ENCODE measurements around the gene ADGRL4.

ADGRL4 gene

DNA sequence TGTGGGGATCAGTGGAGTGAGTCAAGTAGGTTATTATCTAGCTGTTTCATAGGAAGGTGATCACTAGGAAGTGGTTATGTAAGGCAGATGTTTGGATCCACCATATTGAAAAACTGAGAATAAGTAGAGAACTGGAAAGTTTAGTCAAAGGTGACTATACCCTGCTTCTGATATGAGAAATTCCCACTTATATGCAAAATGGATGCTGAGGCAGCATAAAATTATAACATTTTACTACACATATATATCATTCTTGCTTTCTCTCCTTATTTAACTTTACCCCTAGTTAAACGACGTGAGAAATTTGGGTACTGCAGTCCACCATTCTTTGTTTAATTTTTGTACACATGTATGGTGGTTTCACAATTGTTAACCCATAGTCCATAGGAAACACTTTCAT is 142.4 kb downstream of the ADGRL4 start:
- TF ChIP-seq, protein P1, sequence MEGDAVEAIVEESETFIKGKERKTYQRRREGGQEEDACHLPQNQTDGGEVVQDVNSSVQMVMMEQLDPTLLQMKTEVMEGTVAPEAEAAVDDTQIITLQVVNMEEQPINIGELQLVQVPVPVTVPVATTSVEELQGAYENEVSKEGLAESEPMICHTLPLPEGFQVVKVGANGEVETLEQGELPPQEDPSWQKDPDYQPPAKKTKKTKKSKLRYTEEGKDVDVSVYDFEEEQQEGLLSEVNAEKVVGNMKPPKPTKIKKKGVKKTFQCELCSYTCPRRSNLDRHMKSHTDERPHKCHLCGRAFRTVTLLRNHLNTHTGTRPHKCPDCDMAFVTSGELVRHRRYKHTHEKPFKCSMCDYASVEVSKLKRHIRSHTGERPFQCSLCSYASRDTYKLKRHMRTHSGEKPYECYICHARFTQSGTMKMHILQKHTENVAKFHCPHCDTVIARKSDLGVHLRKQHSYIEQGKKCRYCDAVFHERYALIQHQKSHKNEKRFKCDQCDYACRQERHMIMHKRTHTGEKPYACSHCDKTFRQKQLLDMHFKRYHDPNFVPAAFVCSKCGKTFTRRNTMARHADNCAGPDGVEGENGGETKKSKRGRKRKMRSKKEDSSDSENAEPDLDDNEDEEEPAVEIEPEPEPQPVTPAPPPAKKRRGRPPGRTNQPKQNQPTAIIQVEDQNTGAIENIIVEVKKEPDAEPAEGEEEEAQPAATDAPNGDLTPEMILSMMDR (conservative IDR thresholded peaks at IDR 0.05), result no peak
- no peak overlapping the region for H3K27ac ChIP-seq

DNA sequence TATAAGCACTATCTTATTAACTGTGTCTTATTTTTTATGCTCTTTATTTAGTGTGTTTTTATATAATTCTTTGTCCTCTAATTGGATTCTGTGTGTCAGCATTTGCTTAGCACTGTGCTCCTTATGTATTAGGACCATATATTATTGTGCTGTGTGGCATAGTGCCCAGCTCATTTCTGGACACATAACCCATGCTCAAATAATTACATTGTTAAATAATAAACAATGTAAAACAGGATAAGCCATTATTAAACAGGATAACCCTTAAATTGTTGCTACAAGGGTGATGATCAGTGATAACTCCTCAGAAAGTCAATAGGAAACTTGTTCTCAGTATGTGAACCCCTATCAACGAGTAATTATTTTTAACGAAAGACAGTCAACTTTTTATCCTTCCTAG is 150.4 kb downstream of the ADGRL4 start:
- TF ChIP-seq, protein P1 (conservative IDR thresholded peaks at IDR 0.05), result no peak
- H3K27ac ChIP-seq, result peak overlapping the region; percentile 31; the same call in 1 of the 2 replicates

DNA sequence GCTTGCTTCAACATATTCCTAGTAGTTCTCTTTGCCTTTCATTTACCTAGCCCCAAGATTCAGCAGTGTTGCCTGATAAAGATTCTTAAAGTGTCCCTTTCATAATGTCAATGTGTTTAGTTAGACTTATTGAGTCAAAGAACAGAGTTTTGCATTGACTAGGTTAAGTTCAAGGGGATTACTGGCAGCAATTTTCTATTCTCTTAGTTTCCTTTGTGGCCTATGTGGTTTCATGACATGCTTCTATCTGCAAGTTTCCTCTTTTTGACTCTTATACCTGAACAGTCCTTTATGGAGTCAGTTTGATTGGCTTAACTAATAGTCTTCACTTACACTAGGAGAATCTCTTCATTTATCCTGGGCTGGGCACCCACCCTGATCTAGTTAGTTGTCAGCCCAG is 151.3 kb downstream of the ADGRL4 start:
- peak overlapping the region; percentile 31; the same call in 1 of the 2 replicates for H3K27ac ChIP-seq
- TF ChIP-seq, protein P1 (conservative IDR thresholded peaks at IDR 0.05), result no peak

DNA sequence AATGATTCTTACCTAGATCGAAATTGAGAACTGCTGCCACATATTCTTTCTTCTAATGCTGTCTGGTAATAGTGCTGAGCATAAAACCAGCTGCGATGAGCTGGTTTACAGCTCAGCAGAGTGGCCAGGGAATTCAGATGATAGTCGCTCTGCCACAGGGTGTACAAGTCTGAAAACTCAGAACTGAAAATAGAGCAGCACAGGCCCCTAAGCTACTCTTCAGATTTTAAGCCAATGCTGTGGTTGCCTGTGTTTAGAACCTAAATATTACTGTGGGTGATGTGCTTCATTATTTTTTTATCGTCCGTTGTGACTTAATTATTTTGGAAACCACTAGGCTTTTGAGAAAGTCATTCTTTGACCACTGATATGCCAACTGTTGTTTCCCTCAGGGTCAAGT is 152.0 kb downstream of the ADGRL4 start:
- H3K27ac ChIP-seq, result no peak overlapping the region
- TF ChIP-seq, protein P1 (conservative IDR thresholded peaks at IDR 0.05), result no peak

DNA sequence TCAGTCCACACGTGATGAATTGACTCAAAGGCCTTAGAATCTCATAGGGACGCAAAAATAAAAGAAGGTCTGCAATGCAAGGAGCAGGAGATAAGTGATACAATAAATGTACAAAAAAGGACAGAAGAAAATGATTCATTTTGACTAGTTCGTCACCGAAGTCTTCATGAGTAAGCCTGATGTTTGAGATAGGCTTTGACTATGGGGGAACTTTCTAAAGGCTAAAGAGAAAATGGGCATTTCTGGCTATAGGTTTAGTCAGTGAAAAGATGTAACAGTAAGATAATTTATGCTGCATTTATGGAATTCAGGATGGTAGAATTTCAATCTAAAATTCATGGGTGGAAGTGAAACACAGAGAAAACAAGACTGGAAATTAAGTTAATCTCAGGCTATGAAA is 163.0 kb downstream of the ADGRL4 start:
- TF ChIP-seq, protein P1 (conservative IDR thresholded peaks at IDR 0.05), result no peak
- H3K27ac ChIP-seq, result peak overlapping the region; percentile 52

DNA sequence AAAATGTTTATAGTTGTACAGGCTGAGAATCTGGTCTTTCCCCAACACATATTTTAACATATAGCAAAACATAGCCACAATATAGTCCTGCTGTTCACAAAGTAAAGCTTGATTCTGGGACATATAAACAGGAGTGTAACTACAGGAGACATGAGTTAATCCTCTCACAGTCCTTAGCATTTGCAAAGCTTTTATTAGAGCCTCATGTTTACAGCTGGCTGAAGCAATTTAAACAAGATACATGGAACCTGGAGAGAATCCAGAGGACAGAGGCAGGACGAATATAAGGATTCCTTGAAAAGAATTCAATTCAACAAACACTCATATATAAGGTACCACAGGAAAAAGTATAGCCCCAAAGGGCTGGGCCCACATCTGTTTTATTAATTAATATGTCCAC is 163.4 kb downstream of the ADGRL4 start:
- TF ChIP-seq, protein P1 (conservative IDR thresholded peaks at IDR 0.05), result no peak
- H3K27ac ChIP-seq, result peak overlapping the region; percentile 52

DNA sequence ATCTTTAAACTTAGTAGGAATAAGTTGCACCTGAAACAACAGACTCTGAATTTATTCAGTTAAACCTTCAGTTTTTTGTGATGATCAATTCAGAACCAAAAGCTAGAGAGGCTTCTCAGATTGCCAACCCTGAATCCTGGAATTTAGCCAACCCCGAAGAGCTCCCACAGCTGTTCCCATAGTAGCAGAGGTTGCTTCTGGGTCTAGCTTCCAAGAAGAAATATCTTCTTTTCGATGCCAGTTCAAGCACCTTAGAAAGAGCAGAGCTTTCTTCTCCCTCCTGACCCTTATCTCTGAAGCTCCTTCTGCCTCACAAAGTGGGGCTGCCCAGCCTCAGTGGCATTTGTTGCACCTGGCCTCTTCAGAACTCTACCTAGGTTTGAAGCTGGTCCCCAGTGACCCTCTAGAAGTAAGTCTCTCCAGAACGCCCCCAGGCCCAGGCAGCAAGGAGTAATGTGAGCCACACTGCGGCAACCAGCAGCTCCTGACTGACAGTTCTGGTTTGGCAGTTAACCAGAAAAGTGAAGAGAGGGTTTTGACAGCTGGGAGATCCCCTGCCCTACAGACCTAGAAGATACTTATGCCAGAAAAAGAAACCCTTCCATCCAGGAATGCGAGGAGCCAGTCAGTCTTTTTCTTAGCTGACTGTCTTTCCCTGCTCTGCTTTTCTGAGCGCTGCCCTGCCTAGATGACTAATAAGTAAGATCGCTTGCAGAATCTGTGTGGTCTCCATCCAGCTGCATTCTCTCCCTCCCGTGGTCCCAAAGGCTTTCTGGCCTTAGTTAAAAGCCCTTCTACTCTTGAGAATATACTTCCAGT is 165.9 kb downstream of the ADGRL4 start:
- TF ChIP-seq, protein P1 (conservative IDR thresholded peaks at IDR 0.05), result no peak
- peak overlapping the region; percentile 52 for H3K27ac ChIP-seq

Data from VCaP (cell line).